ENCODE data around the gene PSMD12. TPM values are rescaled to one million over a fixed set of nuclear protein-coding genes. Genes with fewer than 3 reads are reported as not detected.
"Not testable (repeated sequence)": the region's sequence is repeated elsewhere in the genome, so short reads cannot be mapped to it uniquely, and the experiment has no call there.

Gene PSMD12
- total RNA-seq, 1 donor from 2014 or later, result 39.7 TPM

DNA sequence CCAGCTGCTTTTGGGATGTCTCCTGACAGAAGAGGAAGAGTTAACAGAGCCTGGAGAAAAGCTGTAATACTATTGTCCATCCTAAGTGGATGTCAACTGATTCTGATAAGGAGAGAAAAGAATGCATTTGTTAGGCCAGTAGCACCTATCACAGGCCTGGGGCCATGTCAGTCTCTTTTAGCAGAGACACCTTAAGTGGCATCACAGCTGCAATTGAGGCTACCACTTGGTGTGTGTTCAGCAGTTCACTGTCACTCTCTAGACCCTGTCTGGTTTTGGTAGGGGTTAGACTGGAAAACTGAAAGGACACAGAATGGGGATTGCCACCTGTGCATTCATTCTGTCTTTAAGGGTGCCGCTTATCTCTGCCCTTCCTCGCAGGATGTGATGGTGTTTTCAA is 42.0 kb downstream of the PSMD12 start:
- Mint-ChIP-seq H3K4me1 (no peaks in the 10 kb centered on the region), H3K27me3 (ENCODE audit: insufficient read depth, low read depth) (peaks cover 2% of the 10 kb centered on the region), H3K27ac (no peak overlapping the region), H3K9me3 (peaks cover 14% of the 10 kb centered on the region), H3K4me3 (no peak overlapping the region), H3K36me3 (no peaks in the 10 kb centered on the region)
- H3K27ac ChIP-seq, result no peak overlapping the region
- TF ChIP-seq EZH2phosphoT487 (IDR thresholded peaks at IDR 0.05) (no peak), EZH2 (IDR thresholded peaks at IDR 0.05) (no peak)
- TF ChIP-seq, protein P1, sequence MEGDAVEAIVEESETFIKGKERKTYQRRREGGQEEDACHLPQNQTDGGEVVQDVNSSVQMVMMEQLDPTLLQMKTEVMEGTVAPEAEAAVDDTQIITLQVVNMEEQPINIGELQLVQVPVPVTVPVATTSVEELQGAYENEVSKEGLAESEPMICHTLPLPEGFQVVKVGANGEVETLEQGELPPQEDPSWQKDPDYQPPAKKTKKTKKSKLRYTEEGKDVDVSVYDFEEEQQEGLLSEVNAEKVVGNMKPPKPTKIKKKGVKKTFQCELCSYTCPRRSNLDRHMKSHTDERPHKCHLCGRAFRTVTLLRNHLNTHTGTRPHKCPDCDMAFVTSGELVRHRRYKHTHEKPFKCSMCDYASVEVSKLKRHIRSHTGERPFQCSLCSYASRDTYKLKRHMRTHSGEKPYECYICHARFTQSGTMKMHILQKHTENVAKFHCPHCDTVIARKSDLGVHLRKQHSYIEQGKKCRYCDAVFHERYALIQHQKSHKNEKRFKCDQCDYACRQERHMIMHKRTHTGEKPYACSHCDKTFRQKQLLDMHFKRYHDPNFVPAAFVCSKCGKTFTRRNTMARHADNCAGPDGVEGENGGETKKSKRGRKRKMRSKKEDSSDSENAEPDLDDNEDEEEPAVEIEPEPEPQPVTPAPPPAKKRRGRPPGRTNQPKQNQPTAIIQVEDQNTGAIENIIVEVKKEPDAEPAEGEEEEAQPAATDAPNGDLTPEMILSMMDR (IDR thresholded peaks at IDR 0.05), result no peak
- no peaks in the 10 kb centered on the region for H3K79me2 ChIP-seq (ENCODE audit: low read depth)
- H4K20me1 ChIP-seq (ENCODE audit: low read depth), result no peaks in the 10 kb centered on the region
- no peaks in the 10 kb centered on the region for H3F3A ChIP-seq (ENCODE audit: low read depth)
- H3K4me3 ChIP-seq, result no peak overlapping the region
- peaks cover 11% of the 10 kb centered on the region for H3K4me1 ChIP-seq
- DNase-seq (ENCODE audit: low spot score), result no peak
- H3K36me3 ChIP-seq, result no peaks in the 10 kb centered on the region
- H3K4me2 ChIP-seq, result no peak overlapping the region
- H2AFZ ChIP-seq (replicated peaks), result no peak overlapping the region
- H3K9ac ChIP-seq, result no peak overlapping the region
- no peaks in the 10 kb centered on the region for H3K27me3 ChIP-seq
- H3K9me3 ChIP-seq (ENCODE audit: low read depth), result no peaks in the 10 kb centered on the region

DNA sequence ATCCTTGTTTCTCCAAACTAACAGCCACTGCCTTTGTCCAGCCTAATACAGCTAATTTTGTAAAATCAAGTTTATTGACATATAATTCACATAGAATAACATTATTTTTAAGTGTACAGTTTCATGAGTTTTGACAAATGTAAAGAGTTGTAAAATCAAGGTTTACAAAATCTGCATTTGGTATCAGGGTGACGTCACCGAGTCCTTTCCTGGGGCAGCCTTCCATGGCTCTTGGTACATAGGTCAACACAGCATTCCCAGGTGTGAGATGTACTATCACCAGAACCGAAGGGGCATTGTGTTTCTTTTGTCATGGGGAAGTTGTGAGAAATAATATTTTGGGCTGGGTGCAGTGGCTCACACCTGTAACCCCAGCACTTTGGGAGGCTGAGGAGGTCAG is 42.9 kb downstream of the PSMD12 start:
- no peak overlapping the region for H3K9ac ChIP-seq
- Mint-ChIP-seq H3K4me3 (no peak overlapping the region), H3K4me1 (no peaks in the 10 kb centered on the region), H3K36me3 (no peaks in the 10 kb centered on the region), H3K27ac (no peak overlapping the region), H3K27me3 (ENCODE audit: insufficient read depth, low read depth) (peaks cover 2% of the 10 kb centered on the region), H3K9me3 (peaks cover 7% of the 10 kb centered on the region)
- H2AFZ ChIP-seq (replicated peaks), result no peak overlapping the region
- peaks cover 11% of the 10 kb centered on the region for H3K4me1 ChIP-seq
- H3K9me3 ChIP-seq (ENCODE audit: low read depth), result no peaks in the 10 kb centered on the region
- DNase-seq (ENCODE audit: low spot score), result no peak
- no peaks in the 10 kb centered on the region for H3F3A ChIP-seq (ENCODE audit: low read depth)
- no peaks in the 10 kb centered on the region for H3K27me3 ChIP-seq
- H3K79me2 ChIP-seq (ENCODE audit: low read depth), result no peaks in the 10 kb centered on the region
- no peaks in the 10 kb centered on the region for H4K20me1 ChIP-seq (ENCODE audit: low read depth)
- H3K4me2 ChIP-seq, result no peak overlapping the region
- TF ChIP-seq, protein P1 (IDR thresholded peaks at IDR 0.05), result no peak
- no peak for TF ChIP-seq EZH2phosphoT487 (IDR thresholded peaks at IDR 0.05)
- H3K4me3 ChIP-seq, result no peak overlapping the region
- H3K27ac ChIP-seq, result no peak overlapping the region
- no peaks in the 10 kb centered on the region for H3K36me3 ChIP-seq

DNA sequence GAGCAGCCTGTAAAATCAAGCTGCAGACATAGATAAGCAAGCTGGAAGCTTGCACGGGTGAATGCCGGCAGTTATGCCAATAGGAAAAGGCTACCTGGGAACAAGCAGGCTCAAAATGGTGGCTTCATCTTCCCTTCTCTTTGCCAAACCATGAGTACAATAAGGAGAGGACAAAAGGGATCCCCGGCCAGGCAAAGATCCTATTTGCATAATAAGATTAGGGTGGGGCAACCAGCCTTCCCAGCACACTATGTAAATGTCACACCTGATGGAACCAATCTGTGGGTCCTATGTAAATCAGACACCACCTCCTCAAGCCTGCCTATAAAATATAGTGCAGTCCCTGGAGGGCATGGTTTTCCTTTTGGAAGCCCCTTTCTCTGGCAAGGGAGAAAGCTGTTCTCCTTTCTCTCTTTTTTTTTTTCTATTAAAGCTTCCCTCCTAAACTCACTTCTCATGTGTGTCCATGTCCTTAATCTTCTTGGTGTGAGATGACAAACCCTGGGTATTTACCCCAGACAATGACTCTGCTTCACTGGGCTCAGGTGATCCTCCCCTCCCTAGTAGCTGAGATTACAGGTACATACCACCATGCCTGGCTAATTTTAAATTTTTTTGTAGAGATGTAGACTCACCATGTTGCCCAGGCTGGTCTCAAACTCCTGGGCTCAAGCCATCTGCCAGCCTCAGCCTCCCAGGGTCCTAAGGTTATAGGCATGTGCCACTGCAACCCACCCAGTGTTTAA is 44.2 kb downstream of the PSMD12 start:
- peak; percentile 81 for DNase-seq (ENCODE audit: low spot score)
- no peaks in the 10 kb centered on the region for H3K27me3 ChIP-seq
- H3K4me3 Mint-ChIP-seq, result peak overlapping the region; percentile 31
- H3K36me3 ChIP-seq, result no peaks in the 10 kb centered on the region
- no peak overlapping the region for H3K9ac ChIP-seq
- H4K20me1 ChIP-seq (ENCODE audit: low read depth), result no peaks in the 10 kb centered on the region
- no peaks in the 10 kb centered on the region for H3K9me3 ChIP-seq (ENCODE audit: low read depth)
- peaks cover 11% of the 10 kb centered on the region for H3K4me1 ChIP-seq
- H2AFZ ChIP-seq (replicated peaks), result peak overlapping the region; percentile 91
- H3K27me3 Mint-ChIP-seq (ENCODE audit: insufficient read depth, low read depth), result peaks cover 2% of the 10 kb centered on the region
- peak overlapping the region; percentile 25 for H3K4me3 ChIP-seq
- H3K4me1 Mint-ChIP-seq, result no peaks in the 10 kb centered on the region
- no peaks in the 10 kb centered on the region for H3K36me3 Mint-ChIP-seq
- no peak overlapping the region for H3K27ac ChIP-seq
- H3K79me2 ChIP-seq (ENCODE audit: low read depth), result no peaks in the 10 kb centered on the region
- no peaks in the 10 kb centered on the region for H3K9me3 Mint-ChIP-seq
- H3K4me2 ChIP-seq, result peak overlapping the region; percentile 68
- TF ChIP-seq EZH2 (IDR thresholded peaks at IDR 0.05), result no peak
- no peak for TF ChIP-seq EZH2phosphoT487 (IDR thresholded peaks at IDR 0.05)
- TF ChIP-seq, protein P1 (IDR thresholded peaks at IDR 0.05), result no peak
- no peak overlapping the region for H3K27ac Mint-ChIP-seq
- no peaks in the 10 kb centered on the region for H3F3A ChIP-seq (ENCODE audit: low read depth)

DNA sequence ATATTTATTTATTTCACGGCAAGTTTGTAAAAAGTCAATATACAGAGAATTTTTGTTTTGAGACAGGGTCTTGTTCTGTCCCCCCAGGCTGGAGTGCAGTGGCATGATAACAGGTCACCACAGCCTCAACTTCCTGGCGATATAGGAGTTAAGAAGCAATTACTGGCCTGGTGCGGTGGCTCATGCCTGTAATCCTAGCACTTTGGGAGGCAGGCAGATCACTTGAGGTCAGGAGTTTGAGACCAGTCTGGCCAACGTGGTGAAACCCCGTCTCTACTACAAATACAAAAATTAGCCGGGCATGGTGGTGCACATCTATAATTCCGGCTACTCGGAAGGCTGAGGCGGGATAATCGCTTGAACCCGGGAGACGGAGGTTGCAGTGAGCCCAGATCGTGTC is 44.9 kb downstream of the PSMD12 start:
- H3K27me3 Mint-ChIP-seq (ENCODE audit: insufficient read depth, low read depth); DNase-seq (ENCODE audit: low spot score); H3K27me3 ChIP-seq; H3K27ac Mint-ChIP-seq; H3K36me3 Mint-ChIP-seq; H3F3A ChIP-seq (ENCODE audit: low read depth); H3K27ac ChIP-seq; H3K79me2 ChIP-seq (ENCODE audit: low read depth); H3K9me3 ChIP-seq (ENCODE audit: low read depth); H3K4me3 Mint-ChIP-seq; H4K20me1 ChIP-seq (ENCODE audit: low read depth); H3K4me1 Mint-ChIP-seq; H3K9me3 Mint-ChIP-seq; H3K36me3 ChIP-seq; H3K9ac ChIP-seq: not testable (repeated sequence)
- H3K4me2 ChIP-seq, result peak overlapping the region; percentile 68
- H3K4me3 ChIP-seq, result peak overlapping the region; percentile 25
- H3K4me1 ChIP-seq, result peaks cover 11% of the 10 kb centered on the region
- H2AFZ ChIP-seq (replicated peaks), result peak overlapping the region; percentile 91

Measured in neural progenitor cell (in vitro differentiated cells).